Loucy (cell line): ENCODE measurements around the gene H6PD.

Source experiments
- H2AFZ ChIP-seq: fragments of 200-600 bp; sonication (generic); 2 replicates; pipeline ENCODE4 v1.6.0; 2016; ENCODE audit warnings: antibody characterized with exemption, mild to moderate bottlenecking, low read length, moderate library complexity
- H3F3A ChIP-seq: fragments of 200-600 bp; 2 replicates; pipeline ENCODE4 v1.6.0; 2016; ENCODE audit warnings: antibody characterized with exemption, low read depth, mild to moderate bottlenecking
- H3K27me3 ChIP-seq: fragments of 200-600 bp; sonication (generic); 2 replicates; pipeline ENCODE4 v1.6.1; 2014; ENCODE audit warnings: low read length, mild to moderate bottlenecking; ENCODE audit not compliant: insufficient read depth, poor library complexity, severe bottlenecking
- H3K36me3 ChIP-seq: fragments of 200-600 bp; sonication (generic); 2 replicates; pipeline ENCODE4 v1.6.1; 2016; ENCODE audit warnings: low read length; ENCODE audit not compliant: insufficient read depth
- H3K4me1 ChIP-seq: fragments of 200-600 bp; sonication (generic); 2 replicates; pipeline ENCODE4 v1.5.1; 2014; ENCODE audit warnings: low read length, mild to moderate bottlenecking; ENCODE audit not compliant: insufficient read depth, poor library complexity, severe bottlenecking
- H3K4me2 ChIP-seq: fragments of 200-600 bp; sonication (generic); 2 replicates; pipeline ENCODE4 v1.6.0; 2014; ENCODE audit warnings: antibody characterized with exemption, low read length, low read depth, mild to moderate bottlenecking; ENCODE audit not compliant: poor library complexity, severe bottlenecking
- H3K4me3 ChIP-seq: fragments of 200-600 bp; sonication (generic); 2 replicates; pipeline ENCODE4 v1.5.1; 2014; ENCODE audit warnings: low read length, mild to moderate bottlenecking, mixed read lengths; ENCODE audit not compliant: poor library complexity, severe bottlenecking
- H3K79me2 ChIP-seq: fragments of 200-600 bp; sonication (generic); 2 replicates; pipeline ENCODE4 v1.6.1; 2014; ENCODE audit warnings: low read length; ENCODE audit not compliant: insufficient read depth
- H3K9ac ChIP-seq: fragments of 200-600 bp; sonication (generic); 2 replicates; pipeline ENCODE4 v1.6.0; 2014; ENCODE audit warnings: mild to moderate bottlenecking, low read depth, low read length, moderate library complexity; ENCODE audit not compliant: poor library complexity, severe bottlenecking
- H3K9me2 ChIP-seq: fragments of 200-600 bp; sonication (generic); replicated peaks from 2 replicates; pipeline ENCODE4 v1.6.1; 2016; ENCODE audit warnings: low read depth, low read length, mixed read lengths
- H3K9me3 ChIP-seq: fragments of 200-600 bp; sonication (generic); 2 replicates; pipeline ENCODE4 v1.6.1; 2014; ENCODE audit warnings: mild to moderate bottlenecking, antibody characterized with exemption, low read length, low read depth; ENCODE audit not compliant: insufficient read depth
- H4K20me1 ChIP-seq: fragments of 200-600 bp; sonication (generic); 2 replicates; pipeline ENCODE4 v1.6.0; 2014; ENCODE audit warnings: antibody characterized with exemption, low read length, mild to moderate bottlenecking; ENCODE audit not compliant: insufficient read depth, poor library complexity, severe bottlenecking
- CTCF ChIP-seq: fragments of 200-600 bp; sonication (generic); conservative IDR thresholded peaks from 2 replicates; pipeline ENCODE4 v1.5.1; 2014; ENCODE audit warnings: mild to moderate bottlenecking, antibody characterized with exemption, low read length
- EZH2phosphoT487 ChIP-seq: fragments of 200-600 bp; IDR thresholded peaks from 2 replicates; pipeline ENCODE4 v1.6.1; 2018; ENCODE audit warnings: antibody characterized with exemption, mild to moderate bottlenecking, moderate library complexity, borderline replicate concordance

Gene H6PD

DNA sequence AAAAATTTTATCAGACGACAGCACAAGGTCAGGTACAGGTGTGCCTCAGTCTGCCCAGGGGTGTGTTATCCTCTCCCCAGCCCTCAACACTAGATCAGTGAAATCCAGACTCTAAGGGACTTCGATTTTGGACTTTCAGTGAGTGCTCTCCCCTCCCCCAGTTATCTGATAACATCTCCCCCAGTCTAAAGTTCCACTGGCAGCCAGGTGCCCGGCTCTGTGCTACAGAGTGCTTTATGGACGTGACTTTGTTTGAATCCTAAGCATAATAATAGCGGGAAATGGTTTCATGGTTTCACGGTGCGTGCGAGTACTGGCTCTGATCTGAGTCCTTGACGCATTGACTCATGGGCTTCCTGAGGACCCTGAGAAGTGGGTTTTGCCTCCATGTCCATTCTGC lies 61.3 kb downstream of the H6PD start:
- peaks cover 64% of the 10 kb centered on the region for H4K20me1 ChIP-seq
- peaks cover 75% of the 10 kb centered on the region for H3K79me2 ChIP-seq
- no peaks in the 10 kb centered on the region for H3K9me3 ChIP-seq
- H3K36me3 ChIP-seq = no peaks in the 10 kb centered on the region
- peak overlapping the region; percentile 100 for H3K4me2 ChIP-seq
- TF ChIP-seq EZH2phosphoT487 (no peak), CTCF (no peak)
- H3K9me2 ChIP-seq = no peaks in the 10 kb centered on the region
- peaks cover 60% of the 10 kb centered on the region for H3K4me1 ChIP-seq
- H2AFZ ChIP-seq = no peak overlapping the region
- H3K27me3 ChIP-seq = no peaks in the 10 kb centered on the region
- H3K9ac ChIP-seq = peak overlapping the region; percentile 80
- H3F3A ChIP-seq = 0 out of 2 replicates have a peak, but pooled peaks cover 4% of the 10 kb centered on the region
- H3K4me3 ChIP-seq = peak overlapping the region; percentile 96

- Histone ChIP-seq H3K27me3 (no peaks in the 10 kb centered on the region), H3F3A (no peaks in the 10 kb centered on the region), H3K9me2 (no peaks in the 10 kb centered on the region), H3K4me3 (peak overlapping the region; percentile 96), H3K4me2 (peak overlapping the region; percentile 100), H4K20me1 (peaks cover 73% of the 10 kb centered on the region), H3K4me1 (peaks cover 64% of the 10 kb centered on the region), H3K79me2 (peaks cover 85% of the 10 kb centered on the region), H3K9ac (peak overlapping the region; percentile 80), H3K36me3 (peaks cover 2% of the 10 kb centered on the region; the same call in 1 of the 2 replicates), H3K9me3 (no peaks in the 10 kb centered on the region), H2AFZ (no peak overlapping the region)
- TF ChIP-seq CTCF = no peak
- TF ChIP-seq EZH2phosphoT487 = no peak
Measured at GRCh38 chr1:9296850-9297249, 62.3 kb downstream of the H6PD start.

GRCh38 chr1:9297831-9298230 lies 63.3 kb downstream of the H6PD start:
- Histone ChIP-seq H3F3A (no peaks in the 10 kb centered on the region), H3K9me3 (no peaks in the 10 kb centered on the region), H3K9ac (no peak overlapping the region), H3K27me3 (no peaks in the 10 kb centered on the region), H3K36me3 (peaks cover 4% of the 10 kb centered on the region; the same call in 1 of the 2 replicates), H3K79me2 (peaks cover 95% of the 10 kb centered on the region), H3K4me1 (peaks cover 72% of the 10 kb centered on the region), H3K4me2 (peak overlapping the region; percentile 100), H2AFZ (no peak overlapping the region), H3K9me2 (no peaks in the 10 kb centered on the region), H3K4me3 (peak overlapping the region; percentile 96), H4K20me1 (peaks cover 83% of the 10 kb centered on the region)
- TF ChIP-seq EZH2phosphoT487 (no peak), CTCF (no peak)
